ENCODE results near the gene FANK1.
"Not testable (repeated sequence)": the region's sequence is repeated elsewhere in the genome, so short reads cannot be mapped to it uniquely, and the experiment has no call there.

FANK1 gene

DNA sequence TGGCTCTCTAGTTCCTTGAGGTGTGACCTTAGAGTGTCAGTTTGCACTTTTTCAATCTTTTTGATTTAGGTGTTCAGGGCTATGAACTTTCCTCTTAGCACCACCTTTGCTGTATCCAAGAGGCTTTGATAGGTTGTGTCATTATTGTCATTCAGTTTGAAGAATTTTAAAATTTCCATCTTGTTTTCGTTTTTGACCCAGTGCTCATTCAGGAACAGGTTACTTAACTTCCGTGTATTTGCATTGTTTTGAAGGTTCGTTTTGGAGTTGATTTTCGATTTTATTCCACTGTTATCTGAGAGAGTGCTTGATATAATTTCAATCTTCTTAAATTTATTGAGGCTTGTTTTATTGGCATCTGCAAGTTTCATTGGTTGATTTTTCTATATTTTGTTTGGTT lies 37.3 kb downstream of the FANK1 start:
- no peak for DNase-seq

GRCh38 chr10:125936331-125936730 lies 40.0 kb downstream of the FANK1 start:
- DNase-seq = no peak

DNA sequence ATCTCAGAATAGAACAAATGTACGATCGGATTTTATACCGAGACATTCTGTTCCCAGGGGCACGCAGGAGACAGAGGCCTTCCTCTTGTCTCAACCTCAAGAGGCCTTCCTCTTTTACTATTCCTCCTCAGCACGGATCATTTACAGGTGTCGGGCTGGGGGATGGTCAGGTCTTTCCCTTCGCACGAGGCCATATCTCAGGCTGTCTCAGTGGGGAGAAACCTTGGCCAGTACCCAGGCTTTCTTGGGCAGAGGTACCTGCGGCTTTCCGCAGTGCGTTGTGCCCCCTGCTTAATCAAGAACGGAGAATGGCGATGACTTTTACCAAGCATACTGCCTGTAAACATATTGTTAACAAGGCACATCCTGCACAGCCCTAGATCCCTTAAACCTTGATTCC lies 44.2 kb downstream of the FANK1 start:
- no peak for DNase-seq

- DNase-seq = no peak
Observed at GRCh38 chr10:125951290-125951689, 54.9 kb downstream of the FANK1 start.

- no peak for DNase-seq
Observed at GRCh38 chr10:125953778-125954385, 57.5 kb downstream of the FANK1 start.

DNA sequence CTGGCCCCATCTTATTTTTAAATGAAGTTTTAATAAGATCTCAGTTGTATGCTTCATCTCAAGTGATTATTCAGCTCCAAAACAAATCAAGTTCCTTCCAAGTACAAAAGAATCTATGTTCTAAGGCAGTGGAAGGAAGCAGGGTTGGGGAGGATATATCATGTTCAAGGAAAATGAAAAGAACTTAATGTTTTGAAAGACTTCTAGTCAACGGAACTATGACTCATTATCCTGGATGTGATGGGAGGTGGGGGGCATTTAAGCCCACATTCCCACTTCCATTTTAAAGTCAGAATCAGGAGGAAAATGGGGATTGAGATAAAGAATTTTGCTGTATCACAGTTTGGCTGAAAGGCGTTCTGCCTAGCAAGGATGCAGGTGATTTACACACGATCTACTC lies 59.4 kb downstream of the FANK1 start:
- no peak for DNase-seq

DNA sequence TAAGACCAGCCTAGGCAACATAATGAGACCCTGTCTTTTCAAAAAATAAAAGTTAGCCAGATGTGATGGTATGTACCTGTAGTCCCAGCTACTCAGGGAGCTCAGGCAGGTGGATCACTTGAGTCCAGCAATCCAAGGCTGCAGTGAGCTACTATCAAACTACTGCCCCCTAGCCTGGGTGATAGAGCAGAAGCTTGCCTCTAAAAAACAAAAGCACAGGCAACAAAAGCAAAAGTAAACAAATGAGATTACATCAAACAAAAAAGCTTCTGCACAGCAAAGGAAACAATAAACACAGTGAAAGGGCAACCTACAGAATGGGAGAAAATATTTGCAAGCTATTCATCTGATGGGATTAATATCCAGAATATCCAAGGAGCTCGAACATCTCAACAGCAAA lies 65.4 kb downstream of the FANK1 start:
- DNase-seq = no peak

- no peak for DNase-seq
Observed at GRCh38 chr10:125962200-125962599, 65.8 kb downstream of the FANK1 start.

DNA sequence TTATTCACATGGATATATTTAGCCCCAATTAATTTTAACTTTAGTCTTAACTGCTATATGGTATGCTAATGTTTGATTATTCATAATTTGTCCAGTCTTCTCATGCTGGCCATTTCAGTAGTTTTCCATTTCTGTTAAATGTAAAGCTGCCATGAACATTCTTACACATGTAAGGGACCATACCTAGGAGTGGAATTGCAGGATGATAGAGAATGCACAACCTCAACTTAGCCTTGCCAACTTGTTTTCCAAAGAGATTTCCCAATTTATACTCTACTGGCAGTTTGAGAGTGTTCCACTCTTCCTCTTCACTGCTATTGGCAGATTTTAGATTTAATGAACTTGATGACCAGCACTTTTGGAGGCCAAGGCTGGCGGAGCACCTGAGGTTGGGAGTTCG lies 68.2 kb downstream of the FANK1 start:
- no peak for DNase-seq

DNA sequence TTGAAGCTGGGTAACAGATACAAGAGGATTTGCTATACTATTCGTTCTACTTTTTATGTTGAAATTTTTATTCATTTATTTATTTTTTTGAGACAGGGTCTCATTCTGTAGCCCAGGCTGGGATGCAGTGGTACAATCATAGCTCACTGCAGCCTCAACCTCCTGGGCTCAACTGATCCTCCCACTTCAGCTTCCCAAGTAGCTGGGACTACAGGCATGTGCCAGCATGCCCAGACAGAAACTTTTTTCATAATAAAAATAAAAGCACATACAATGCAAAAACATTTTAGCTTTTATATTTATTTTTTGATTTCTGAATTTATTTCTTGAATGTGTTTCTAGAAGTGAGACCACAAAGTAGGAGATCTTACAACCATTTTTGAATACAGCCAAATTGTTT lies 71.2 kb downstream of the FANK1 start:
- DNase-seq = no peak

DNA sequence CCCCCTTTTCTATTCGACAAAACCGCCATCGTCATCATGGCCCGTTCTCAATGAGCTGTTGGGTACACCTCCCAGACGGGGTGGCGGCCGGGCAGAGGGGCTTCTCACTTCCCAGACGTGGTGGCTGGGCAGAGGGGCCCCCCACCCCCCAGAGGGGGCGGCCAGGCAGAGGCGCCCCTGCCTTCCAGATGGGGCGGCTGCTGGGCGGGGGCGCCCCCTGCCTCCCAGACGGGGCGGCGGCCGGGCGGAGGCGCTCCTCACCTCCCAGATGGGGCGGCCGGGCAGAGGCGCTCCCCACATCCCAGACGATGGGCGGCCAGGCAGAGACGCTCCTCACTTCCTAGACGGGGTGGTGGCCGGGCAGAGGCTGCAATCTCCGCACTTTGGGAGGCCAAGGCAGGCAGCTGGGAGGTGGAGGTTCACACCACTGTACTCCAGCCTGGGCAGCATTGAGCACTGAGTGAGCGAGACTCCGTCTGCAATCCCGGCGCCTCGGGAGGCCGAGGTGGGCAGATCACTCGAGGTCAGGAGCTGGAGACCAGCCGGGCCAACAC lies 73.8 kb downstream of the FANK1 start:
- not testable (repeated sequence) for DNase-seq

GRCh38 chr10:125976960-125977605 lies 80.7 kb downstream of the FANK1 start:
- no peak for DNase-seq

DNA sequence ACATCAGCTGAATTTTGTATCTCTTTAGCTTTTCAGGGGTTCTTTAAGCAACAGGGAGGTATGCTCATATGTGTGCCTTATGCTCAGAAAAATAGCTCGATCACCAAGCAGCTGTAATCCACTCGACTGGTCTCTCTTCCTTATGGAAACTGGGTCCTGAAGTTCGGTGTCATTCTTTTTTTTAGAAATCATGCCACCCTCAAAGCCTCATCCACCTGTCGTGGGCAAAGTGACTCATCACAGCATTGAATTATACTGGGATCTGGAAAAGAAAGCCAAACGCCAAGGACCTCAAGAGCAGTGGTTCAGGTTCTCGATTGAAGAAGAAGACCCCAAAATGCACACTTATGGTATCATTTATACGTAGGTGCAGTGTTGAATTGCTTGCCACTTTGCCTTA lies 83.6 kb downstream of the FANK1 start:
- DNase-seq = no peak

DNA sequence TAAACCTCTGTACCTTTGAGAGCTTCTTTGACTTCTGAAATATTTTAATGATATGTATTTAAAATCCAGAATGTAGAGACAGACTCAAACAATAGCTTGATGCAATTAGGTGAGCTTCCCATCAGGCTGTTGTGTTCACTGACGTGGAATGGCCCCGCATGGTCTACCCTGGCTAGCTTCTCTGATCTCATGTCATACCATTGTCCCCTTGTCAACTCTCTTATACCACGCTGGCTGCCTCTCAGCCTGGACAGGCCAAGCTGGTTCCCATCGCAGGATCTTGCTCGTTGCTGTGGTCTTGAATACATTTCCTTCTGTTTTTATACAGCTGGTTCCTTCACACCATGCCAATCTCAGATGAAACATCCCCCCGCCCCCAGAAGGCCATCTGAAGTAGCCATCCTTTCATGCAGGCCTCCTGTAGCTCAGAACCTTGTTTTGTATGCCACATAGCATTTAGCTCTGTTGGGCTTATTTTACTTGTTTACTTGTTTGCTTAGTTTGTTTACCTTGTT lies 84.2 kb downstream of the FANK1 start:
- DNase-seq = no peak

- DNase-seq = peak; percentile 72
Observed at GRCh38 chr10:125982260-125982948, 86.0 kb downstream of the FANK1 start.

DNA sequence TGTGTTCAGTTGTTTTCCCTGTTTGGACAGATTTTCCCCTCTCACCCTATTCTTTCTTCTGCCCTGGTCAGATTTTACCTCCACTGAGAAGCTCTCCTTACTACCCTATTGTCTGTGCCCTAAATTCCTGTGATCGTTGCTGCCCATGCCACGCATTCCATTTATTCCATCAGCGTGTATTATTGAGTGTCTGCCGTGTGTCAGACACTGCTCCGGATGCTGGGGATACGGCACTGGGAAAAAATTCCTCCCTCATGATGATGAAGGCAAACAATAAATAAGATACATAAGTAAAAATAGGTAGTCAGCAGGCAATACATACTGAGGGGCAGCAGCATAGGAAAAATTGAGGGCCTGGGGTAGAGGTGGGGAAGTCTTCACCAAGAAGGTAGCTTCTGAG lies 86.8 kb downstream of the FANK1 start:
- DNase-seq = peak; percentile 38

GRCh38 chr10:125983656-125984055 lies 87.3 kb downstream of the FANK1 start:
- no peak for DNase-seq

- no peak for DNase-seq
Observed at GRCh38 chr10:125984346-125984745, 88.0 kb downstream of the FANK1 start.

GRCh38 chr10:125984865-125985495 lies 88.6 kb downstream of the FANK1 start:
- no peak for DNase-seq

GRCh38 chr10:125985557-125986240 lies 89.3 kb downstream of the FANK1 start:
- peak; percentile 28 for DNase-seq

DNA sequence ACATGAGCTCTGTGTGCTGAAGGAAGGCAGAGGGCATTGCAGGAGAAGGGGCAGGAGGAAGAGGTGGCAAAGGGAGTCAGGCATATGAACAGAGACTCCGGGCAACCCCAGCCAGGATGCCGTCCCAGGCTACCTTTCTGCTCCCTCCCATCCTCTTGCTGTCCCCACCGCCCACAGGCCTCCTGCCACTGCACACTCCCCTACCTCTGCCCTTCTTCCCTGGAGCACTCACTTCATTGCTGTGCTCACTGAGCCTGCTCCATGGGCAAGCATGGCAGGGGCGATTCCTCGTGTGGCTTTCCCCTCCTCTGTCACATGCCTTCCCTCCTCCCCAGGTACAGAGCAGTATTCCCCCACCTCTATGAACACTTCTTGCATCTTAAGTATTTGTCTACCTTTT lies 93.4 kb downstream of the FANK1 start:
- no peak for DNase-seq

DNA sequence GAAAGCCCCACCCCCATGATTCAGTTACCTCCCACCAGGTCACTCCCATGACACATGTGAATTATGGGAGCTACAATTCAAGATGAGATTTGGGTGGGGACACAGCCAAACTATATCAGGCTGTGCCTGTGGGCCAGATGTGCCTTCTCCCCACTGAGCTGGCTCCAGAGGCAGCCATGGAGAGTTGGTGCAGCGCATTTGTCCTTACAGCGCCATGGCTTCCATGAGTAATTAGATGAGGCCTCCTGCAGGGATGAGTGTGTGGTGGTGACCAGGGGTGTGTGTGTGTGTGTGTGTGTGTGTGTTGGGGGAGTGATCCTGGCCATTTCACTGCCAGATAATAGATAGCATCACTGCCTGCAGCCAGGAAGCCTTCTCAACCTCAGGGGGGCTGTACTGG lies 94.6 kb downstream of the FANK1 start:
- no peak for DNase-seq

DNA sequence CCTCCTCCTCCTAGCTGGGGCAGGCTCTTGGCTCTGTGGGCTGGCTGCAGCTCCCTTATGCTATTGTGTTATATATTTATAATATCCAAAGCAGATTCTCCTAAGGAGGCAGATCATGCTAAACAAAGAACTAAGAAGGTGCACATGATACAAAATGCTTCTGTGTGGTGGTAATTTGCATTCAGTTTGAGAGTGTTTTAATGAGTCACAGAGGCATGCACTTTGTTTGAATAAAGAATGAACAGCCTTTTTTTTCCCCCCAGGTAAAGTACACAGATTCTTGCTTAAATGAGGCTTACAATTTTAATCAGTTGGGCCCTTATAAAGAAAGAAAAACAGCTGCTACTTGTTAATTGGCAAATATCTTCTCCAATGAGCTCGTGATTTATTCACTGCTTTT lies 95.0 kb downstream of the FANK1 start:
- no peak for DNase-seq
